Upper lobe of left lung (tissue), 6 donors: ENCODE data around the gene ABHD17A. TPM values are rescaled to one million over a fixed set of nuclear protein-coding genes. Genes with fewer than 3 reads are reported as not detected.

Source experiments
- ATAC-seq, 2 donors: fragments of 200-7000 bp; cut with Tn5 transposase; one replicate each; pipeline ENCODE4 v1.9.1; 2022; ENCODE audit warnings: mild to moderate bottlenecking in 2 of 2, moderate library complexity in 2 of 2; ENCODE audit not compliant: low FRiP score in 2 of 2
- DNase-seq, 2 donors: peaks; one replicate each; pipeline ENCODE4 v3.0.0-alpha.2; 2019 to 2020
- H3K27ac ChIP-seq, 4 donors: fragments of 200-600 bp; sonication (generic); one replicate each; pipeline ENCODE4 v1.5.1; 2016 to 2019
- H3K27me3 ChIP-seq, 4 donors: fragments of 200-600 bp; sonication (generic); one replicate each; pipeline ENCODE4 v1.5.1; 2017 to 2019
- H3K36me3 ChIP-seq, 4 donors: fragments of 200-600 bp; sonication (generic); one replicate each; pipeline ENCODE4 v1.5.1; 2016 to 2019
- H3K4me1 ChIP-seq, 4 donors: fragments of 200-600 bp; sonication (generic); one replicate each; pipeline ENCODE4 v1.5.1; 2018 to 2019
- H3K4me3 ChIP-seq, 4 donors: fragments of 200-600 bp; sonication (generic); one replicate each; pipeline ENCODE4 v1.5.1; 2017 to 2019; ENCODE audit warnings: mild to moderate bottlenecking in 2 of 4, moderate library complexity in 1 of 4
- H3K9me3 ChIP-seq, 4 donors: fragments of 200-600 bp; sonication (generic); one replicate each; pipeline ENCODE4 v1.5.1; 2018 to 2019
- EP300 ChIP-seq, 4 donors: sonication (generic); formaldehyde crosslinking; IDR thresholded peaks; one replicate each; pipeline ENCODE4 v1.5.1; 2017; ENCODE audit warnings: antibody characterized with exemption in 4 of 4, control low read depth in 2 of 4
- POLR2A ChIP-seq, 4 donors: fragments of 450-650 bp; IDR thresholded peaks; one replicate each; pipeline ENCODE4 v1.5.1; 2016 to 2017; ENCODE audit warnings: antibody characterized with exemption in 4 of 4, mild to moderate bottlenecking in 2 of 4
- POLR2AphosphoS5 ChIP-seq, 2 donors: sonication (generic); formaldehyde crosslinking; IDR thresholded peaks; one replicate each; pipeline ENCODE4 v1.5.1; 2017; ENCODE audit warnings: antibody characterized with exemption in 2 of 2
- WGBS, 2 donors: methylation state at CpG; one replicate each; pipeline ENCODE4 v1.1.5; 2017 to 2018; 5-methylcytosine and 5-hydroxymethylcytosine counted together
- total RNA-seq, 6 donors: library from RNA; depleted of rRNA in 4 of 6; stranded (reverse); fragments of >200 nt in 4 of 6; gene quantifications; one replicate each; pipeline versions ENCODE4 v1.1.0 to v1.2.1, GENCODE V29; 2016 to 2021
- TF ChIP-seq, protein P1 (sequence below), 6 experiments: fragments of 450-650 bp in 4 of 6; fragments of 200-600 bp in 2 of 6; sonication (generic) in 2 of 6; IDR thresholded peaks; one replicate each; pipeline ENCODE4 v1.5.1; 2016 to 2019; ENCODE audit warnings: antibody characterized with exemption in 6 of 6
- donor health status: DM: no; HTN: no; CAD: no; lungs with moderate emphysema.
- donor health status: DM: no; HTN: yes; CAD: no; lungs with severe emphysema.

ABHD17A gene
- total RNA-seq, 6 donors from 2014 or later: 63.4 to 143 (median 108) TPM

DNA sequence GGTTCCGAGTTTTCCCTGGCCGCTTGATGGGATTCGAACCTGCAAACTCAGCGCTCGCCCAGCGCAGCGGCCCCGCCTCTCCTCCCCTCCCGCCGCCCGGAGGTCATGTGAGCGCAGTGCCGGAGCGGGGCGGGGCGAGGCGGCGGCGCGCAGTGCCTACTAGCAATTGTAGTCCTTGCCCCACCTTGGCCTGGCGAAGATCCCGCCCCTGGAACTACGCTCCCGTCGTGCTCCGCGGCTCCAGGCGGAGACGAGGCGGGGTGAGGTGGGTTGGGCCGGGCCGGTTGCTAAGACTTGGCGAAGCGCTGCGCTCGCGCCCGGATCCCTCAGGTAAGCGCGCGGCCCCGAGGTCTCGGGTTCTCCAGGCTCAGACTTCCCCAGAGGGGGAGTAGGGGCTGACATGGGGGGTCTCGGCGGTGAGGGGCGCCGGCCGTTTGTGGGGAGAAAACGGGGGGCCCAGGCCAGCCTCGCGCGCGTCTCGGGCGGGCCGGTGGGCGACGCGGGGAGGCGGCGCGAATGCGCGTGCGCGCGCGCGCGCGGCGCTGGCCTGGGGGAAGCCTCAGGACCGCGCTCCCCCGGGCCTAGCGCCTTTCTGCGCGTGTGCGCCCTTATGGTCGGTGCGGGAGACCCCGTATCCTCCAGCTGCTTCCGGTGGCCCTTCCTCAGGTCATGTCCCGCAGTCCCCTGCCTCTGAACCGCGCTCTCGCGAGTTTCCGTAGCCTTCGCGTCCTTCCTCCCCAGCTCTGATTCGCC lies 20.0 kb upstream of the ABHD17A start, which contains the start of the genes ADAT3 and SCAMP4:
Gene ADAT3 (plus strand): TSS at position 290 of the 753 bp plus-strand sequence. CDS start 6,649 bp downstream, outside the sequence.
Gene SCAMP4 (plus strand): TSS at position 290 of the 753 bp plus-strand sequence. CDS start 9,621 bp downstream, outside the sequence.
- Histone ChIP-seq H3K9me3 (no peaks in the 10 kb centered on the region), H3K27ac (peak within 1 kb of the TSS; percentile 84 to 96 (median 87)), H3K27me3 (no peaks in the 10 kb centered on the region), H3K4me1 (peaks cover 36 to 63% (median 50%) of the 10 kb centered on the region in 4 donors), H3K36me3 (no peaks in the 10 kb centered on the region), H3K4me3 (peak within 1 kb of the TSS; percentile 77 to 95 (median 90))
- TF ChIP-seq POLR2AphosphoS5 (IDR thresholded peaks at IDR 0.05): peak; percentile 74 to 85
- TF ChIP-seq, protein P1, sequence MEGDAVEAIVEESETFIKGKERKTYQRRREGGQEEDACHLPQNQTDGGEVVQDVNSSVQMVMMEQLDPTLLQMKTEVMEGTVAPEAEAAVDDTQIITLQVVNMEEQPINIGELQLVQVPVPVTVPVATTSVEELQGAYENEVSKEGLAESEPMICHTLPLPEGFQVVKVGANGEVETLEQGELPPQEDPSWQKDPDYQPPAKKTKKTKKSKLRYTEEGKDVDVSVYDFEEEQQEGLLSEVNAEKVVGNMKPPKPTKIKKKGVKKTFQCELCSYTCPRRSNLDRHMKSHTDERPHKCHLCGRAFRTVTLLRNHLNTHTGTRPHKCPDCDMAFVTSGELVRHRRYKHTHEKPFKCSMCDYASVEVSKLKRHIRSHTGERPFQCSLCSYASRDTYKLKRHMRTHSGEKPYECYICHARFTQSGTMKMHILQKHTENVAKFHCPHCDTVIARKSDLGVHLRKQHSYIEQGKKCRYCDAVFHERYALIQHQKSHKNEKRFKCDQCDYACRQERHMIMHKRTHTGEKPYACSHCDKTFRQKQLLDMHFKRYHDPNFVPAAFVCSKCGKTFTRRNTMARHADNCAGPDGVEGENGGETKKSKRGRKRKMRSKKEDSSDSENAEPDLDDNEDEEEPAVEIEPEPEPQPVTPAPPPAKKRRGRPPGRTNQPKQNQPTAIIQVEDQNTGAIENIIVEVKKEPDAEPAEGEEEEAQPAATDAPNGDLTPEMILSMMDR (IDR thresholded peaks at IDR 0.05): peak in 4 of 6 experiments; percentile 23 to 42 (median 27)
- TF ChIP-seq EP300 (IDR thresholded peaks at IDR 0.05): no peak
- TF ChIP-seq POLR2A (IDR thresholded peaks at IDR 0.05): peak; percentile 16 to 89 (median 55)
- 0 to 1% methylated on average over 40 to 41 of the region's 92 CpGs for WGBS, 2 donors
- ATAC-seq: peak; percentile 97
- peak; percentile 99 to 100 for DNase-seq

DNA sequence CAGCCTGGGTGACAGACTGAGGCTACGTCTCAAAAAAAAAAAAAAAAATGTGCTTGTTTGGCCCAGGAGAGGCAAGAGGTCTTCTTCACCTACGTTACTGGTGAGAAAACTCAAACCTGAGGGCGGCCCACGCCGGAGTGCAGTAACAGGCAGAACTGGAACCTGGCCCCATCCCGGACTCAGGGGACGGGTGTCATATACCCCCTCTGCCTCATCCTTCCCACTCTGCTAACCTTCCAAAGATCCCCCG lies 19.5 kb upstream of the ABHD17A start:
- Histone ChIP-seq H3K36me3 (no peaks in the 10 kb centered on the region), H3K4me3 (peak overlapping the region in 3 of 4 donors; percentile 77 to 90 (median 90)), H3K9me3 (no peaks in the 10 kb centered on the region), H3K27me3 (no peaks in the 10 kb centered on the region), H3K27ac (peak overlapping the region; percentile 84 to 96 (median 87)), H3K4me1 (peaks cover 31 to 58% (median 45%) of the 10 kb centered on the region in 4 donors)
- 29 to 34% methylated on average over 8 of the region's 8 CpGs for WGBS, 2 donors
- no peak for ATAC-seq
- TF ChIP-seq, protein P1 (IDR thresholded peaks at IDR 0.05): no peak
- no peak for TF ChIP-seq POLR2A (IDR thresholded peaks at IDR 0.05)
- TF ChIP-seq EP300 (IDR thresholded peaks at IDR 0.05): no peak
- no peak for DNase-seq

DNA sequence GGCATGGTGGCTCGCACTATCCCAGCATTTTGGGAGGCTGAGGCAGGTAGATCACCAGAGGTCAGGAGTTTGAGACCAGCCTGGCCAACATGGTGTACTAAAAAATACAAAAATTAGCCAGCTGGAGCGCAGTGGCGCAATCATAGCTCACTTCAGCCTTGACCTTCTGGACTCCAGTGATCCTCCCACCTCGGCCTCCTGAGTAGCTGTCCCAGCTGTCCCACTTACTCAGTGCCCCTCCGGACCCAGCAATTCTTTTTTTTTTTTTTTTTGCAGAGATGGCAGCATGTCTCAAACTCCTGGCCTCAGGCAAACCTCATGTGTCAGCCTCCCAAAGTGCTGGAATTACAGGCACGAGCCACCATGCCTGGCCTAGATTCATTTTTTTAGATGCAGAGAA lies 17.6 kb upstream of the ABHD17A start:
- WGBS, 2 donors: 70 to 84% methylated on average over 6 of the region's 6 CpGs
- Histone ChIP-seq H3K4me3 (no peak overlapping the region), H3K9me3 (no peaks in the 10 kb centered on the region), H3K27me3 (no peaks in the 10 kb centered on the region), H3K4me1 (peaks cover 27 to 40% (median 32%) of the 10 kb centered on the region in 4 donors), H3K27ac (peak overlapping the region in 3 of 4 donors; percentile 12 to 52 (median 39)), H3K36me3 (no peaks in the 10 kb centered on the region)
- ATAC-seq: no peak
- no peak for DNase-seq
- no peak for TF ChIP-seq EP300 (IDR thresholded peaks at IDR 0.05)
- no peak for TF ChIP-seq POLR2A (IDR thresholded peaks at IDR 0.05)
- TF ChIP-seq POLR2AphosphoS5 (IDR thresholded peaks at IDR 0.05): no peak
- TF ChIP-seq, protein P1 (IDR thresholded peaks at IDR 0.05): no peak

DNA sequence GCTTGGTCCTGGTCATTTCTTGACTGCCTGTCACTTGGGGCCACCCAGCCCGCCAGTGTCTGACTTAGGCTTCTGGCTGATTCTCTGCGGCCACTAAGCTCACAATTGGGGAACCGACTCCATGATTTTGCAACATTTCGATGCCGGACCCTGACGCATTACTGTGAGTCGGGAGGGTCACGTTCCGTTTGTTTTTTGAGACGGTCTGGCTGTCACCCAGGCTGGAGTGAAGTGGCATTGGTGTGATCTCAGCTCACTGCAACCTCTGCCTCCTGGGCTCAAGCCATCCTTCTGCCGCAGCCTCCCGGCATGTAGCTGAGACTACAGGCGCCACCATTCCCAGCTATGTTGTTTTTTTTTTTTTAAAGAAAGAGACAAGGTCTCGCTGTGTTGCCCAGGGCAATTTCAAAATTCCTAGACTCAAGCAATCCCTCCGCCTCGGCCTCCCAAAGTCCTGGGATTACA lies 16.7 kb upstream of the ABHD17A start:
- 72 to 75% methylated on average over 16 of the region's 16 CpGs for WGBS, 2 donors
- Histone ChIP-seq H3K9me3 (no peaks in the 10 kb centered on the region), H3K4me3 (no peak overlapping the region), H3K36me3 (no peaks in the 10 kb centered on the region), H3K27me3 (no peaks in the 10 kb centered on the region), H3K4me1 (peaks cover 31 to 39% (median 35%) of the 10 kb centered on the region in 4 donors), H3K27ac (peak overlapping the region; percentile 72 to 83 (median 78))
- TF ChIP-seq POLR2AphosphoS5 (IDR thresholded peaks at IDR 0.05): peak; percentile 28 to 75
- TF ChIP-seq, protein P1 (IDR thresholded peaks at IDR 0.05): no peak
- peak in 1 of 4 donors; percentile 66 for TF ChIP-seq POLR2A (IDR thresholded peaks at IDR 0.05)
- no peak for TF ChIP-seq EP300 (IDR thresholded peaks at IDR 0.05)
- DNase-seq (peak in 1 of 2 donors; percentile 76), ATAC-seq (peak in 1 of 2 donors; percentile 8)
